K562 (cell line): ENCODE measurements around the gene PRKCE. TPM values are rescaled to one million over a fixed set of nuclear protein-coding genes. Genes with fewer than 3 reads are reported as not detected.

Experiments
- ATF3 ChIP-seq, 2 experiments: fragments of 450-650 bp in 1 of 2; sonication (generic) in 1 of 2; formaldehyde crosslinking in 1 of 2; IDR thresholded peaks in 1 of 2; conservative IDR thresholded peaks in 1 of 2; 2 replicates each; pipeline versions ENCODE4 v1.6.1 to v1.8.1; 2016 to 2023; ENCODE audit warnings: mild to moderate bottlenecking in 2 of 2, moderate library complexity in 2 of 2, inconsistent platforms in 1 of 2, missing genetic modification reagents in 1 of 2
- DPF2 ChIP-seq: fragments of 450-650 bp; IDR thresholded peaks from 2 replicates; pipeline ENCODE4 v1.6.1; 2016
- ETV1 ChIP-seq: fragments of 450-650 bp; conservative IDR thresholded peaks from 2 replicates; pipeline ENCODE4 v1.6.1; 2016; ENCODE audit warnings: missing genetic modification characterization, control low read depth, low read depth, missing compliant biosample characterization
- GABPB1 ChIP-seq: sonication (generic); formaldehyde crosslinking; IDR thresholded peaks from 2 replicates; pipeline ENCODE4 v1.8.0; 2022; ENCODE audit warnings: mild to moderate bottlenecking, missing genetic modification reagents
- HOMEZ ChIP-seq: fragments of 250-450 bp; sonication (Bioruptor Pico); IDR thresholded peaks from 2 replicates; pipeline ENCODE4 v1.4.0; 2020; ENCODE audit warnings: mild to moderate bottlenecking, moderate library complexity
- JUND ChIP-seq, 2 experiments: IDR thresholded peaks; 2 replicates in 1 of 2; 3 replicates in 1 of 2; pipeline ENCODE4 v1.6.1; 2011; ENCODE audit warnings: borderline replicate concordance in 2 of 2, low read depth in 2 of 2, low read length in 2 of 2, improper control_type of control experiment in 1 of 2, missing biosample characterization in 1 of 2, missing genetic modification characterization in 1 of 2, missing genetic modification reagents in 1 of 2
- NFIC ChIP-seq: fragments of 450-650 bp; IDR thresholded peaks from 2 replicates; pipeline ENCODE4 v1.6.1; 2017; ENCODE audit warnings: mild to moderate bottlenecking, inconsistent platforms
- NFXL1 ChIP-seq: fragments of 450-650 bp; formaldehyde crosslinking; IDR thresholded peaks from 2 replicates; pipeline ENCODE4 v1.4.0; 2021; ENCODE audit warnings: mild to moderate bottlenecking
- POLR2H ChIP-seq: IDR thresholded peaks from 2 replicates; pipeline ENCODE4 v1.6.1; 2016; ENCODE audit warnings: missing genetic modification characterization, low read depth, mild to moderate bottlenecking, control low read depth, missing compliant biosample characterization, moderate library complexity
- STAT5A ChIP-seq: IDR thresholded peaks from 2 replicates; pipeline ENCODE4 v1.6.1; 2012; ENCODE audit warnings: low read length, inconsistent platforms, borderline replicate concordance
- ZNF12 ChIP-seq: sonication (generic); formaldehyde crosslinking; IDR thresholded peaks from 2 replicates; pipeline ENCODE4 v1.4.0; 2020; ENCODE audit warnings: mild to moderate bottlenecking, missing genetic modification reagents
- ZNF57 ChIP-seq: fragments of 450-650 bp; formaldehyde crosslinking; IDR thresholded peaks from 2 replicates; pipeline ENCODE4 v1.4.0; 2020; ENCODE audit warnings: mild to moderate bottlenecking, moderate library complexity
- polyA plus RNA-seq, 8 experiments: library from polyadenylated mRNA; depleted of rRNA in 4 of 8; stranded (reverse) in 5 of 8; unstranded in 3 of 8; fragments of >200 nt; fragmentation: Nextera tagmentation in 2 of 8; fragmentation: Illumina TruSeq in 1 of 8; extraction: Ambion mirVana in 2 of 8; extraction: Trizol in 1 of 8; gene quantifications; 2 replicates each; pipeline versions ENCODE4 v1.2.1 to v1.2.3, GENCODE V29; 2011 to 2014; ENCODE audit warnings: inconsistent platforms in 1 of 8, missing spikeins in 1 of 8
- total RNA-seq, 7 experiments: library from RNA; depleted of rRNA in 6 of 7; stranded (reverse); fragments of >200 nt in 6 of 7; fragmentation: Illumina TruSeq in 2 of 7; extraction: Trizol in 2 of 7; gene quantifications; 2 replicates each; pipeline versions ENCODE4 v1.2.1 to v1.2.3, GENCODE V29; 2011 to 2021; ENCODE audit warnings: low replicate concordance in 1 of 7
- TF ChIP-seq, protein P1 (sequence below), 2 experiments: fragments of 450-650 bp; formaldehyde crosslinking in 1 of 2; IDR thresholded peaks; 2 replicates each; pipeline versions ENCODE4 v1.4.0 to v1.6.1; 2014 to 2020; ENCODE audit warnings: mild to moderate bottlenecking in 2 of 2, borderline replicate concordance in 1 of 2, low read depth in 1 of 2

Gene PRKCE
- total and polyA plus RNA-seq, 9 of the 15 experiments (the other 6 are each of a cell fraction or from before 2014, with no cell fraction given), result 0.06 to 1.0 (median 0.22) TPM; not detected in 1

DNA sequence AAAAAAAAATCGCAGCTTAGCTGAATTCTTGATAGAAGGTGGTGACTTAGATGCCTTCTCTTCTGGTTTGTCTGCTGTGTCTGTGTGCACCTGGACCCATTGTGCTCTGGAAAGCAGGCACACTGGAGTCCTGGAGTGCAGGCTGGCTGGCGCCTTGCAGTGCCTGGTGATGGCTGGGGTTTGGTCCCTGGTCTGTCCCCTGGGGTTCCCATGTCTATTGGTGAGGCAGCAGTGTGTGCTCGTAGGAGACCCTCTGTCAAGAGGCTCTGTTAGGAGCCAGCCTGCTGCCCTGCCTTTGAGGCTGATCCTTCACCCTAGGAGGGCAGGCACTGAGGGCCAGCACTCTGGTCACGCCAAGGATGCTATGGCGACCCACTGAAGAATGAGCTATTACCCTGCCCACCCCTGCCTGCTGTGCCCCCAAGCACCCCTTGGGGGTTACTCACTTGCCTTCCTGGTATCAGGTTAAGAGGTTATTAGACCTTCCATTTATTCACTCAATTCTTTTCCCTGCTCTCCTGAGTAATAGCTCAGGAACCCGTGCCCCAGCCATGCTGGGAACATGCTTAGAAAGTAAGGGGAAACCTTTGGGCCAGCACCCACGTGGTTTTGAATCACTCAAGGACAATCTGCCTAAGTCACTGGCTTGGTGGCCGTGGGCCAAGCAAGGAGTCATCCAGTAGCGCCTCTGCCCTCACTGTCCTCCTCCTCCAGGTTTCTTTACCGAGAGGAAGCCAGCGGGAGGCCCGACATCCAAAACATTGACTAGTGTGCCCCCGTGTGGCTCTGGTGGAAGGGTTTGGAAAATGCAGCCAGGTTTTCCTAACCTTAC, 284.5 kb downstream of the PRKCE start (continued):
- TF ChIP-seq, protein P1, sequence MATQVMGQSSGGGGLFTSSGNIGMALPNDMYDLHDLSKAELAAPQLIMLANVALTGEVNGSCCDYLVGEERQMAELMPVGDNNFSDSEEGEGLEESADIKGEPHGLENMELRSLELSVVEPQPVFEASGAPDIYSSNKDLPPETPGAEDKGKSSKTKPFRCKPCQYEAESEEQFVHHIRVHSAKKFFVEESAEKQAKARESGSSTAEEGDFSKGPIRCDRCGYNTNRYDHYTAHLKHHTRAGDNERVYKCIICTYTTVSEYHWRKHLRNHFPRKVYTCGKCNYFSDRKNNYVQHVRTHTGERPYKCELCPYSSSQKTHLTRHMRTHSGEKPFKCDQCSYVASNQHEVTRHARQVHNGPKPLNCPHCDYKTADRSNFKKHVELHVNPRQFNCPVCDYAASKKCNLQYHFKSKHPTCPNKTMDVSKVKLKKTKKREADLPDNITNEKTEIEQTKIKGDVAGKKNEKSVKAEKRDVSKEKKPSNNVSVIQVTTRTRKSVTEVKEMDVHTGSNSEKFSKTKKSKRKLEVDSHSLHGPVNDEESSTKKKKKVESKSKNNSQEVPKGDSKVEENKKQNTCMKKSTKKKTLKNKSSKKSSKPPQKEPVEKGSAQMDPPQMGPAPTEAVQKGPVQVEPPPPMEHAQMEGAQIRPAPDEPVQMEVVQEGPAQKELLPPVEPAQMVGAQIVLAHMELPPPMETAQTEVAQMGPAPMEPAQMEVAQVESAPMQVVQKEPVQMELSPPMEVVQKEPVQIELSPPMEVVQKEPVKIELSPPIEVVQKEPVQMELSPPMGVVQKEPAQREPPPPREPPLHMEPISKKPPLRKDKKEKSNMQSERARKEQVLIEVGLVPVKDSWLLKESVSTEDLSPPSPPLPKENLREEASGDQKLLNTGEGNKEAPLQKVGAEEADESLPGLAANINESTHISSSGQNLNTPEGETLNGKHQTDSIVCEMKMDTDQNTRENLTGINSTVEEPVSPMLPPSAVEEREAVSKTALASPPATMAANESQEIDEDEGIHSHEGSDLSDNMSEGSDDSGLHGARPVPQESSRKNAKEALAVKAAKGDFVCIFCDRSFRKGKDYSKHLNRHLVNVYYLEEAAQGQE (IDR thresholded peaks at IDR 0.05; ENCODE audit: borderline replicate concordance), result peak; percentile 82
- TF ChIP-seq, protein P1 (CRISPR knock-in tag; IDR thresholded peaks at IDR 0.05; ENCODE audit: low read depth), result no peak
- TF ChIP-seq ATF3 (IDR thresholded peaks at IDR 0.05) (peak; percentile 66; the same call in 1 of the 2 replicates), ATF3 (CRISPR knock-in tag; conservative IDR thresholded peaks at IDR 0.05) (0 out of 2 replicates have a peak, but pooled peaks have one; percentile 37), HOMEZ (no peak), ZNF57 (CRISPR knock-in tag) (no peak), ZNF12 (no peak), NFXL1 (CRISPR knock-in tag) (no peak), DPF2 (peak; percentile 67), ETV1 (tag) (peak; percentile 33; the same call in 1 of the 2 replicates), GABPB1 (CRISPR knock-in tag) (no peak), JUND (IDR thresholded peaks at IDR 0.05; ENCODE audit: borderline replicate concordance, low read depth, low read length) (peak; percentile 86), JUND (tag; IDR thresholded peaks at IDR 0.05; ENCODE audit: borderline replicate concordance, low read depth, low read length) (peak; percentile 70; the same call in 1 of the 3 replicates), POLR2H (tag) (no peak), STAT5A (no peak), NFIC (peak; percentile 95)
